ENCODE data around the gene ALDOC.

Gene ALDOC

DNA sequence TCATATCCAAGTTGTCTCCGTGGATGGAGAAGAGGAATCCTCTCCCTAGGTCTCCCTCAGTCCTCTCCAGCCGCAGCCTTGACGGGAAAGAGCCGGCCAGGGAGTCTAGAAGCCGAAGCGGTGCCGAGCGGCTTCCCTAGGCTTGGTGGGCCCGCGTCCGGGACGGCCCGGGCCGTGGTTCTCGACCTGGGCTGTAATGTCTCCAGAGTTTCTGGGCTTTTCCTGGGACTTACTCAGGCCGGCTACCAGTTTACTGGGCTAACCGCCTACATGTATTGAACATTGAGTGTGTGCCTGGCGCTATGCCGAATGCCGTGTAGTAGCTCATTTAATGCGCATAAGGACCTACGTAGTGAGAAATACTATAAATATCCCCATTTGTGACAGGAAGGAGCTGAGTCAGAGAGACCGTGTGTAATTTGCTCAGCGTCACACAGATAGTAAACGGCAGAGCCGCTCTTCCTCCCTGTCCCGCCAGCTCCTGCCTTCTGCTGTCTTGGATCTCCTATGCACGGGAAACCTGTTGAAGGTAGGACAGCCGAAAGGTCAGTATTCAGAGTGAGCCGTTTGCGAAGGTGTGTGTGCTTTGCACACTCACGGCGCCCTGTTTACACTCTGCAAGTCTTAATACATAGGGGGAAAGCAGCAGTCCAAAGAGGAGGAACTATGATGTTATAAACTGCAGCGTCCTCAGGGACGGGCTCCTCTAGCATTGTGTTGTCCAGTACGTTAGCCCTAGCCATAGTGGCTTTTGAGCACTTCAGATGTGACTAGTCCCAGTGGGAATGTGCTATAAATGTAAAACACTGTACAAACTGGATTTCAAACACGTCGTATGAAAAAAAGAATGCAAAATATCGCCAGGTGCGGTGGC, 22.9 kb upstream of the ALDOC start:
- Histone ChIP-seq H3K9ac (ENCODE audit: insufficient read length, low read depth) (peak overlapping the region; percentile 83), H3K36me3 (ENCODE audit: insufficient read depth, insufficient read length, low read length) (peaks cover 8% of the 10 kb centered on the region), H3K4me1 (ENCODE audit: insufficient read depth, insufficient read length) (no peaks in the 10 kb centered on the region), H3K4me3 (ENCODE audit: insufficient read length, low read depth) (peak overlapping the region; percentile 82), H3K27me3 (ENCODE audit: insufficient read depth, insufficient read length) (no peaks in the 10 kb centered on the region), H3K9me3 (ENCODE audit: insufficient read depth, low read length) (no peaks in the 10 kb centered on the region)
- DNase-seq (ENCODE audit: low read depth, low spot score), result no peak
- TF ChIP-seq SUZ12 (IDR thresholded peaks at IDR 0.05; ENCODE audit: extremely low read depth, insufficient read depth, insufficient read length) (no peak), YY1 (IDR thresholded peaks at IDR 0.05; ENCODE audit: insufficient read depth, insufficient read length) (no peak), ZNF274 (IDR thresholded peaks at IDR 0.05; ENCODE audit: low read depth, low read length) (no peak)

DNA sequence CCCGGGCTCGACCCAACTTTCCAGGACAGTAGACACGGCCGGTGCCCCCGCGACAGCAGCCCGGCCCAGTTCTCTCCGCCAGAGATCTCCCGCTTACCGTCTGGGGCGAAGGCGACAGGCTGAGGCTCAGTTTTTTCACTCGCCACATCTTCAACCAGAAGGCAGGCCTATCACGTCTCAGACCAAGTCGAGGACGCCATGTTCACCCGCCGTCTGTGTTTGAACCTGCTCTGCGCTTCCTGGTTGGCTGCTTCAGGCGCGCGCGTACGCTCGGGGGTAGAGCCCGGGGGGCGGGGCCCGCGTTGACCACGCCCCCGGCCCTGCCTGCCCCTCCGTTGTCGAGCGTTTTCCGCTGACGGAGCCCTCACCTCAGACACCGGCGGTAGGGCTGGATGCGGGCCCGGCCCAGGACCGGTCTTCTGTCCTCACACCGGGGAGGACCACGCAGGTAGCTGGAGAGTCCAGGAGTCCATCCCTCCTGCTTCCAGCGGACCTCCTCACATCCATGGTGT, 22.2 kb upstream of the ALDOC start, which contains the start of gene SPAG5:
TSS of gene SPAG5 (minus strand) at position 227 of the 512 bp plus-strand sequence. CDS start at position 148, 79 bp downstream.
- Histone ChIP-seq H3K4me1 (ENCODE audit: insufficient read depth, insufficient read length) (no peaks in the 10 kb centered on the region), H3K9ac (ENCODE audit: insufficient read length, low read depth) (peak within 1 kb of the TSS; percentile 91), H3K4me3 (ENCODE audit: insufficient read length, low read depth) (peak within 1 kb of the TSS; percentile 82), H3K27me3 (ENCODE audit: insufficient read depth, insufficient read length) (no peaks in the 10 kb centered on the region), H3K36me3 (ENCODE audit: insufficient read depth, insufficient read length, low read length) (peaks cover 10% of the 10 kb centered on the region), H3K9me3 (ENCODE audit: insufficient read depth, low read length) (no peaks in the 10 kb centered on the region)
- TF ChIP-seq YY1 (IDR thresholded peaks at IDR 0.05; ENCODE audit: insufficient read depth, insufficient read length) (peak; percentile 45), SUZ12 (IDR thresholded peaks at IDR 0.05; ENCODE audit: extremely low read depth, insufficient read depth, insufficient read length) (no peak), ZNF274 (IDR thresholded peaks at IDR 0.05; ENCODE audit: low read depth, low read length) (no peak)
- peak; percentile 84 for DNase-seq (ENCODE audit: low read depth, low spot score)

DNA sequence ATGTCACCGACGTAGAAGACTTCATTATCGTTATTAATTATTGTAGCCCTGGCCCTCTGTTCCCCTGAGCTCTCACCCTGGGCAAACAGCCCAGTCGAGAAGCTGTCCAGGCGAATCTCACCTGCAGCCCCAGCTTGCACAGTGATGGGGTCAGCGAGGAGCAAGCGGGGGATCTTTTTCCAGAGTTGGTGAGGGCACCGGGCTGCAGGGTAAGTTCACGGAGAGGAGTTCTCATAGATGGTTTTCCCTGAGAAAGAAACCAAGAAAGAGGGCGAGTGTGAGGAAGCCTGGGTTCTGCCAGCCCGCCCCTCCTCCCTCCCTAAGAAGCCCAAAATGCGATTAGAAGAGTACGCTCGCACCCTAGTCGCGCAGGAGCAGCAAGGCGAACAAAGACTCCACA, 21.7 kb upstream of the ALDOC start:
- H3K9me3 ChIP-seq (ENCODE audit: insufficient read depth, low read length), result no peaks in the 10 kb centered on the region
- H3K9ac ChIP-seq (ENCODE audit: insufficient read length, low read depth), result peak overlapping the region; percentile 91
- peak overlapping the region; percentile 82 for H3K4me3 ChIP-seq (ENCODE audit: insufficient read length, low read depth)
- H3K27me3 ChIP-seq (ENCODE audit: insufficient read depth, insufficient read length), result no peaks in the 10 kb centered on the region
- peaks cover 10% of the 10 kb centered on the region for H3K36me3 ChIP-seq (ENCODE audit: insufficient read depth, insufficient read length, low read length)
- TF ChIP-seq SUZ12 (IDR thresholded peaks at IDR 0.05; ENCODE audit: extremely low read depth, insufficient read depth, insufficient read length) (no peak), ZNF274 (IDR thresholded peaks at IDR 0.05; ENCODE audit: low read depth, low read length) (no peak), YY1 (IDR thresholded peaks at IDR 0.05; ENCODE audit: insufficient read depth, insufficient read length) (no peak)
- no peaks in the 10 kb centered on the region for H3K4me1 ChIP-seq (ENCODE audit: insufficient read depth, insufficient read length)
- DNase-seq (ENCODE audit: low read depth, low spot score), result no peak

DNA sequence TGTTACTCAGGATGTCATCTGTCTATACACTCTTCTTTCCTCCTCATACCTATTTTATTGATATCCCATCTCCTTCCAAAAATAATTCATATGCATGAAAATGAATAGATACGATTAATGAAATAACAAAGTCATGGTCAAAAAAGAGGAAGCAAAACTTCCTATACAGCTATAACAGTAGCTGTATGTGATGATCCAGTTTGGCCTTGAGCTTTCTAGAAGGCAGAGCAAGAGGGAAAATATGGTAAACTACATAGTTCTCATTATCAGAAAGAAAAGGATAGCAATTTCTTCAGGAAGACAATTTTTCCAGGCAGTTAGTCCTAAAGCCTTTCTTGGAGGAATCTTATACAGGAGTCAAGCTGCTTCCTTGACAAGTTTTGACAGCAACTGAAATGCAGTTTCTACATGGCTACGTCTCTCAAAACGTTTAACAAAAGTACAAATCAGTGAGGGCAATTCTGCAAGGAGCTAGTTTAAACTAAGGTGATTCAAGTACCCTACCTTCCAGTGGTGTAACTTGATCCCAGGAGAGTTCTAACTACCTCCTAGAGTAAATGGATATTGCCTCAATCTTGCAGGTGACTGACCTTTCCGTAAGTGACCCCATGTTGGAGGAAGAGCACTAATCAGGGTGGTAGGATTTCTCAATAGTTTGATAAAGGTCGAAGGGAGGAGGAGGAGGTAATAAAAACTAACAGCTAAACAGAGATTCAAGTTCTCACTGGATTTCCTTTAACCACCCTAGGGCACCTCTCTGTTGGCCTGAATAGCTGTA, 21.1 kb upstream of the ALDOC start:
- Histone ChIP-seq H3K9ac (ENCODE audit: insufficient read length, low read depth) (peak overlapping the region; percentile 91), H3K4me3 (ENCODE audit: insufficient read length, low read depth) (peak overlapping the region; percentile 82), H3K36me3 (ENCODE audit: insufficient read depth, insufficient read length, low read length) (peaks cover 16% of the 10 kb centered on the region), H3K9me3 (ENCODE audit: insufficient read depth, low read length) (no peaks in the 10 kb centered on the region), H3K27me3 (ENCODE audit: insufficient read depth, insufficient read length) (no peaks in the 10 kb centered on the region), H3K4me1 (ENCODE audit: insufficient read depth, insufficient read length) (no peaks in the 10 kb centered on the region)
- TF ChIP-seq SUZ12 (IDR thresholded peaks at IDR 0.05; ENCODE audit: extremely low read depth, insufficient read depth, insufficient read length) (no peak), ZNF274 (IDR thresholded peaks at IDR 0.05; ENCODE audit: low read depth, low read length) (no peak), YY1 (IDR thresholded peaks at IDR 0.05; ENCODE audit: insufficient read depth, insufficient read length) (no peak)
- no peak for DNase-seq (ENCODE audit: low read depth, low spot score)

DNA sequence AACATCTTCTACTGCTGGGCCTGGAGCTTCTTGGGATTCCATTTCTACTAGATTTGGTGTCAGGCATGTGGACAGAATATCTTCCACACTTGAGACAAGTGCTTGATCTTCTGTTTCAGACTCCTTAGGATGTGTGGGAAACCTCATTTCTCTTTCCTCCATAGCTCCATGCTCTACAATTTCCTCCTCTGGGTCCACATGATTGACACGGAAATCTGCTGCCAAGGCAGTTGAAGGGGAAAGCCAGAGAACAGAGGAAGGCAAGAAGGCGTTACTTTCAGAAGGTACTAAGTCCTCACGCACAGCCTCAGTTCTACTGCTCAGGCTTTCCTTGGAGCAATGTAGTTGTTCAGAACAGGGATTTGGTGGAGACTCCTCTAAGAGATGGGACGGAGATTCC, 15.6 kb upstream of the ALDOC start:
- Histone ChIP-seq H3K36me3 (ENCODE audit: insufficient read depth, insufficient read length, low read length) (peaks cover 62% of the 10 kb centered on the region), H3K27me3 (ENCODE audit: insufficient read depth, insufficient read length) (no peaks in the 10 kb centered on the region), H3K9ac (ENCODE audit: insufficient read length, low read depth) (no peak overlapping the region), H3K4me1 (ENCODE audit: insufficient read depth, insufficient read length) (no peaks in the 10 kb centered on the region), H3K9me3 (ENCODE audit: insufficient read depth, low read length) (no peaks in the 10 kb centered on the region), H3K4me3 (ENCODE audit: insufficient read length, low read depth) (no peak overlapping the region)
- DNase-seq (ENCODE audit: low read depth, low spot score), result no peak
- TF ChIP-seq YY1 (IDR thresholded peaks at IDR 0.05; ENCODE audit: insufficient read depth, insufficient read length), result no peak
- TF ChIP-seq SUZ12 (IDR thresholded peaks at IDR 0.05; ENCODE audit: extremely low read depth, insufficient read depth, insufficient read length), result no peak
- TF ChIP-seq ZNF274 (IDR thresholded peaks at IDR 0.05; ENCODE audit: low read depth, low read length), result no peak

DNA sequence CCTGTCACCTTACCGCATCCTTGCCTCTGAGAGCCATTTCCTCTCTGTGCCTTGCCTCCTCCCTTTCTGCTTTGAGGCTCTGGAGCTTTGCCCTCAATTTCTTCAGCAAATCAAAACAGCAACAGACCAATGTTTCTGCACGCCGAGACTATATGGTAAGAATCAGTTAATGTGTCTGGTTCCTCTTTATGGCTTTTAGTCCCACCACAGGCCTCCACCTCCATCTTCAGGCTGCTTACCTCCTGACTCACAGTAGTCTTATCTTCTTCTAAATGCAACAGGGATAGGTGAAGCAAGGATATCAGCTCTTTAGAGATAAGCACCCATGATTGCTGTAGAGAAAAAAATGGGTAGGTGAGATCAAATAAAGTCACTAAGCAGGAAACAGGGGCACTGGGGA, 9.2 kb upstream of the ALDOC start:
- no peaks in the 10 kb centered on the region for H3K27me3 ChIP-seq (ENCODE audit: insufficient read depth, insufficient read length)
- H3K9me3 ChIP-seq (ENCODE audit: insufficient read depth, low read length), result no peaks in the 10 kb centered on the region
- H3K4me1 ChIP-seq (ENCODE audit: insufficient read depth, insufficient read length), result no peaks in the 10 kb centered on the region
- no peak for DNase-seq (ENCODE audit: low read depth, low spot score)
- no peak overlapping the region for H3K4me3 ChIP-seq (ENCODE audit: insufficient read length, low read depth)
- H3K9ac ChIP-seq (ENCODE audit: insufficient read length, low read depth), result no peak overlapping the region
- TF ChIP-seq YY1 (IDR thresholded peaks at IDR 0.05; ENCODE audit: insufficient read depth, insufficient read length), result no peak
- TF ChIP-seq SUZ12 (IDR thresholded peaks at IDR 0.05; ENCODE audit: extremely low read depth, insufficient read depth, insufficient read length), result no peak
- TF ChIP-seq ZNF274 (IDR thresholded peaks at IDR 0.05; ENCODE audit: low read depth, low read length), result no peak
- H3K36me3 ChIP-seq (ENCODE audit: insufficient read depth, insufficient read length, low read length), result peaks cover 82% of the 10 kb centered on the region
